Testis (tissue), 2 donors: ENCODE data around the gene AKT1.

Experiments
- CTCF ChIP-seq, 3 experiments: fragments of 450-650 bp in 2 of 3; fragments of 200-600 bp in 1 of 3; sonication (generic) in 1 of 3; IDR thresholded peaks; one replicate each; pipeline ENCODE4 v1.5.1; 2016 to 2019; ENCODE audit warnings: antibody characterized with exemption in 3 of 3, mild to moderate bottlenecking in 2 of 3, moderate library complexity in 1 of 3
- POLR2A ChIP-seq: fragments of 450-650 bp; IDR thresholded peaks from one replicate; pipeline ENCODE4 v1.6.1; 2017; ENCODE audit warnings: antibody characterized with exemption, mild to moderate bottlenecking, moderate library complexity

DNA sequence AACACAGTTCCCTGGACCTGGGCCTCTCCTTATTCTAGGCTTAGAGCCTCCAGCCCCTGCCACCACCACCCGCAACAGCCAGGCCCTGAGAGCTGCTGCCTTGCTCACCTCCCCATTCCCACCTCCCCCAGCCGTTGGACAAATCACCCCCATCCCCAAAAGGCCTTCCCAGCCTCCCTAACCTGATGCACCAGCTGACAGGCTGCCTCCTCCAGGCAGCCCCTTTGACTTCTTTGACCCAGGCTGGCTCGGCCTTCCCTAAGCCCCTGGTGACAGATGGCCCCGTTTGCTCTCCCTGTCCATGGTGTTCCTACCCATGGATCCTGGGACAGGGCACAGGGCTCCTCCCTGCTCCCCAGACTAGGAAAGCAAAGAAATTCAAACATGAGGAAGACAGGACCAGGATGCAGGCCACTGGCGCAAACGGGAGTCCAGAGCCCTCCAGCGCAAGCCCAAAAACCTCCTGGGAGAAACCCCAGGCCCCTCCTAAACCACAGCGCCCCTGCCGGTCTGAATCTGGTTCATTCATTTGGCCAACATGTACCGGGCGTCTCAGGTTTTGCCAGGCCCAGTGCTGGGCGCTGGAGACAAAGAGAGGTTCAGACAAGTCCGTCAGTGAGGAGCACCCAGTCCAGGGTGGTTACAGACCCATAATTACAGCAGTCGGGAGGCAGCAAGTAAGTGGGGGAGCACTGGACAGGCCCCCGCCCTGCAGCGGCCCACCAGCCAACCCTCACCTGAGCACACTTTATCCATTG, 2.4 kb downstream of the AKT1 start:
- TF ChIP-seq CTCF (IDR thresholded peaks at IDR 0.05) (no peak), POLR2A (no peak)
